HEK293 (cell line): Measurements from ENCODE around the gene IGSF9.

ENCODE experiments used
- CTCF ChIA-PET: fragments of 350-600 bp; formaldehyde crosslinking; extraction: SDS; loops from one replicate; lab custom pipeline; 2021; ENCODE audit warnings: antibody characterized with exemption; lab: Yijun Ruan, JAX
- POLR2A ChIA-PET: fragments of 300-600 bp; formaldehyde crosslinking; extraction: SDS; loops from one replicate; lab custom pipeline; 2020; ENCODE audit warnings: antibody characterized with exemption, inconsistent platforms; lab: Yijun Ruan, JAX
- H3K27ac ChIP-seq: fragments of 200-500 bp; sonication (Bioruptor generic); 2 replicates; pipeline ENCODE4 v1.5.1; 2014; ENCODE audit warnings: low read depth, low read length, control low read depth, inconsistent platforms; ENCODE audit errors: extremely low read depth
- H3K36me3 ChIP-seq, 2 experiments: fragments of 200-500 bp in 1 of 2; sonication (Bioruptor generic) in 1 of 2; 1 replicate in 1 of 2; 2 replicates in 1 of 2; pipeline ENCODE4 v1.5.1; 2014 to 2017; ENCODE audit warnings: inconsistent platforms in 2 of 2, low read length in 2 of 2; ENCODE audit not compliant: control insufficient read depth in 2 of 2, insufficient read depth in 1 of 2
- H3K4me1 ChIP-seq: fragments of 200-500 bp; sonication (Bioruptor generic); 2 replicates; pipeline ENCODE4 v1.5.1; 2014; ENCODE audit warnings: mild to moderate bottlenecking, low read length, inconsistent platforms; ENCODE audit not compliant: control insufficient read depth, insufficient read depth
- H3K4me3 ChIP-seq: 2 replicates; pipeline ENCODE4 v1.5.1; 2011; ENCODE audit warnings: low read depth, mild to moderate bottlenecking, control low read depth, low read length, moderate library complexity
- H3K9me3 ChIP-seq: fragments of 200-500 bp; sonication (Bioruptor generic); 2 replicates; pipeline ENCODE4 v1.5.1; 2014; ENCODE audit warnings: low read depth, low read length, inconsistent platforms; ENCODE audit not compliant: control insufficient read depth, insufficient read depth
- KLF8 ChIP-seq: fragments of 450-650 bp; formaldehyde crosslinking; IDR thresholded peaks from 2 replicates; pipeline ENCODE4 v1.5.1; 2016; ENCODE audit warnings: missing biosample characterization, missing genetic modification characterization
- MZF1 ChIP-seq: fragments of 450-650 bp; formaldehyde crosslinking; IDR thresholded peaks from 2 replicates; pipeline ENCODE4 v1.5.1; 2017; ENCODE audit warnings: missing biosample characterization, missing genetic modification characterization, borderline replicate concordance
- WT1 ChIP-seq: fragments of 450-650 bp; formaldehyde crosslinking; IDR thresholded peaks from 2 replicates; pipeline ENCODE4 v1.5.1; 2016; ENCODE audit warnings: missing biosample characterization, missing genetic modification characterization
- ZFHX2 ChIP-seq: fragments of 450-650 bp; formaldehyde crosslinking; conservative IDR thresholded peaks from 2 replicates; pipeline ENCODE4 v1.5.1; 2016; ENCODE audit warnings: missing biosample characterization, missing genetic modification characterization
- ZFP69B ChIP-seq: fragments of 450-650 bp; formaldehyde crosslinking; IDR thresholded peaks from 2 replicates; pipeline ENCODE4 v1.5.1; 2016; ENCODE audit warnings: missing biosample characterization, missing genetic modification characterization
- ZNF155 ChIP-seq: fragments of 450-650 bp; formaldehyde crosslinking; IDR thresholded peaks from 2 replicates; pipeline ENCODE4 v1.5.1; 2016; ENCODE audit warnings: missing biosample characterization, missing genetic modification characterization
- ZNF324 ChIP-seq: fragments of 450-650 bp; formaldehyde crosslinking; IDR thresholded peaks from 2 replicates; pipeline ENCODE4 v1.5.1; 2016; ENCODE audit warnings: missing biosample characterization, missing genetic modification characterization
- ZNF341 ChIP-seq: fragments of 450-650 bp; formaldehyde crosslinking; IDR thresholded peaks from 2 replicates; pipeline ENCODE4; 2016; ENCODE audit warnings: low read depth, missing biosample characterization, missing genetic modification characterization
- ZNF394 ChIP-seq: fragments of 450-650 bp; formaldehyde crosslinking; IDR thresholded peaks from 2 replicates; pipeline ENCODE4 v1.5.1; 2016; ENCODE audit warnings: missing biosample characterization, missing genetic modification characterization, mild to moderate bottlenecking, moderate library complexity, borderline replicate concordance
- ZNF530 ChIP-seq: fragments of 450-650 bp; formaldehyde crosslinking; IDR thresholded peaks from 2 replicates; pipeline ENCODE4 v1.5.1; 2016; ENCODE audit warnings: low read depth, missing biosample characterization, missing genetic modification characterization
- ZNF596 ChIP-seq: fragments of 450-650 bp; IDR thresholded peaks from 2 replicates; pipeline ENCODE4 v1.5.0; 2018; ENCODE audit warnings: missing biosample characterization, mild to moderate bottlenecking, missing genetic modification characterization, moderate library complexity
- ZNF624 ChIP-seq: fragments of 450-650 bp; formaldehyde crosslinking; IDR thresholded peaks from 2 replicates; pipeline ENCODE4 v1.5.1; 2017; ENCODE audit warnings: missing biosample characterization, missing genetic modification characterization
- ZNF791 ChIP-seq: fragments of 450-650 bp; formaldehyde crosslinking; IDR thresholded peaks from 2 replicates; pipeline ENCODE4 v1.5.1; 2016; ENCODE audit warnings: missing biosample characterization, missing genetic modification characterization
- TF ChIP-seq, protein P1 (sequence below): fragments of 450-650 bp; formaldehyde crosslinking; IDR thresholded peaks from 2 replicates; pipeline ENCODE4 v1.5.1; 2017; ENCODE audit warnings: missing biosample characterization, missing genetic modification characterization
- TF ChIP-seq, protein P2 (sequence below): fragments of 450-650 bp; formaldehyde crosslinking; IDR thresholded peaks from 2 replicates; pipeline ENCODE4 v1.5.1; 2016; ENCODE audit warnings: missing biosample characterization, missing genetic modification characterization
- TF ChIP-seq, protein P3 (sequence below): fragments of 450-650 bp; formaldehyde crosslinking; IDR thresholded peaks from 2 replicates; pipeline ENCODE4 v1.5.1; 2016; ENCODE audit warnings: missing biosample characterization, missing genetic modification characterization
- TF ChIP-seq, protein P4 (sequence below): fragments of 450-650 bp; formaldehyde crosslinking; optimal IDR thresholded peaks from 2 replicates; pipeline ENCODE3; 2016; ENCODE audit warnings: missing biosample characterization, mild to moderate bottlenecking, missing genetic modification characterization
- TF ChIP-seq, protein P5 (sequence below): fragments of 450-650 bp; formaldehyde crosslinking; conservative IDR thresholded peaks from 2 replicates; pipeline ENCODE4 v1.5.1; 2016; ENCODE audit warnings: low read depth, missing biosample characterization, missing genetic modification characterization

The IGSF9 gene

DNA sequence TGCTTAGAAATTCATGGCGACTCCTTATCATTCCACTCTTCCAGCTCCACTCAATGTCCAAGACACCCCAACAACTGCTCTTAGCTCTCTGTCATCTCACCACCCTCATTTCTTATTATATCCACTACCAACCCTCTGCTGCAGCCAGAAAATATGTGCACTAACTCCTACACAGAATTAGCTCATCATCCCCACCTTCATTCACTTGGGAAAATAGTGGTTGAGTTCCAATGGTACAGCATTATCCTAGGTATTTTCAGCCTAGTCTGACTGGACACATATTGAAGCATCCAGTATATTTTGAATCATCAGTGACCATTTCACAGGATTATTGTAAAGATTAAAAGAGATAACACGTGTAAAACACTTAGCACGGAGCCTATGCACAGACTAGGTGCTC is 66.3 kb downstream of the IGSF9 start:
- Histone ChIP-seq H3K9me3 (no peaks in the 10 kb centered on the region), H3K4me3 (no peak overlapping the region), H3K27ac (no peak overlapping the region), H3K4me1 (peaks cover 11% of the 10 kb centered on the region), H3K36me3 (no peaks in the 10 kb centered on the region)
- TF ChIP-seq, protein P1, sequence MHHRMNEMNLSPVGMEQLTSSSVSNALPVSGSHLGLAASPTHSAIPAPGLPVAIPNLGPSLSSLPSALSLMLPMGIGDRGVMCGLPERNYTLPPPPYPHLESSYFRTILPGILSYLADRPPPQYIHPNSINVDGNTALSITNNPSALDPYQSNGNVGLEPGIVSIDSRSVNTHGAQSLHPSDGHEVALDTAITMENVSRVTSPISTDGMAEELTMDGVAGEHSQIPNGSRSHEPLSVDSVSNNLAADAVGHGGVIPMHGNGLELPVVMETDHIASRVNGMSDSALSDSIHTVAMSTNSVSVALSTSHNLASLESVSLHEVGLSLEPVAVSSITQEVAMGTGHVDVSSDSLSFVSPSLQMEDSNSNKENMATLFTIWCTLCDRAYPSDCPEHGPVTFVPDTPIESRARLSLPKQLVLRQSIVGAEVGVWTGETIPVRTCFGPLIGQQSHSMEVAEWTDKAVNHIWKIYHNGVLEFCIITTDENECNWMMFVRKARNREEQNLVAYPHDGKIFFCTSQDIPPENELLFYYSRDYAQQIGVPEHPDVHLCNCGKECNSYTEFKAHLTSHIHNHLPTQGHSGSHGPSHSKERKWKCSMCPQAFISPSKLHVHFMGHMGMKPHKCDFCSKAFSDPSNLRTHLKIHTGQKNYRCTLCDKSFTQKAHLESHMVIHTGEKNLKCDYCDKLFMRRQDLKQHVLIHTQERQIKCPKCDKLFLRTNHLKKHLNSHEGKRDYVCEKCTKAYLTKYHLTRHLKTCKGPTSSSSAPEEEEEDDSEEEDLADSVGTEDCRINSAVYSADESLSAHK (tag by site-specific recombination) = no peak
- peak; percentile 16; the same call in 1 of the 2 replicates for TF ChIP-seq ZFHX2 (tag by site-specific recombination)
- CTCF ChIA-PET = interaction anchor here (1.5 to 4.5 kb wide), 3 partner anchors 12 to 668 kb away, joined by 3 to 21 read pairs (median 12); no protein-coding TSS in a partner anchor
- POLR2A ChIA-PET = no interaction called here

DNA sequence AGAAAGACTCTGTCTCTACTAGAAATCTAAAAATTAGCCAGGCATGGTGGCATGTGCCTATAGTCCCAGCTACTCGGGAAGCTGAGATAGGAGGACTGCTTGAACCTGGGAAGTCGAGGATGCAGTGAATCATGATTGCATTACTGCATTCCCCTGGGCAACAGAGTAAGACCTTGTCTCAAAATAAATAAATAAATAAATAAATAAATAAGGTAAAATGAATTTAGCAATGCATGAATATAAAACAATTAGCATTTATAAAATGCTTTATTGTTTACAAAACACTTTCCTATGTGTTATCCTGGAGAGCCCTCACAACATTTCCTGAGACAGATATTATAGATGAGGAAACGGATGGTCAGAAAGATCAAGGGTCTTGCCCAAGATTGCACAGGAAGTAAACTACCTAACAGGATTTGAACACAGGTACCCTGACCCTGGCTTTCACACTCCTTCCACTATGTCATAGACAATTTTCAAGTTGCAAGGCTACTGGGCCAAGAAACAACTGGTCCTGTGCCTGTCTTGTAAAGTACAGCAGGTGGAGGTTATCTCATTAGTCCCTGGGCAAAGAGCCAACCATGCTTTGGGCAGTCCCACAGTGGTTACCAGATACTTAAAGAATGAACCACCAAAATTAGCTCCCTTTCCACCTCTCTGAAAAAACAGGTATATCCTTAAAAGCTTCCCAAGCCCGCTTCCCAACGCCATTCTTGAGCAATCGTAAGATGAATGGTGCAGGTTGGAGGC is 67.5 kb downstream of the IGSF9 start:
- Histone ChIP-seq H3K4me1 (peaks cover 11% of the 10 kb centered on the region), H3K4me3 (no peak overlapping the region), H3K27ac (no peak overlapping the region), H3K36me3 (no peaks in the 10 kb centered on the region), H3K9me3 (no peaks in the 10 kb centered on the region)
- CTCF ChIA-PET = interaction anchor here (1.5 to 4.5 kb wide), 3 partner anchors 13 to 667 kb away, joined by 3 to 21 read pairs (median 12); no protein-coding TSS in a partner anchor
- POLR2A ChIA-PET = no interaction called here
- TF ChIP-seq, protein P2, sequence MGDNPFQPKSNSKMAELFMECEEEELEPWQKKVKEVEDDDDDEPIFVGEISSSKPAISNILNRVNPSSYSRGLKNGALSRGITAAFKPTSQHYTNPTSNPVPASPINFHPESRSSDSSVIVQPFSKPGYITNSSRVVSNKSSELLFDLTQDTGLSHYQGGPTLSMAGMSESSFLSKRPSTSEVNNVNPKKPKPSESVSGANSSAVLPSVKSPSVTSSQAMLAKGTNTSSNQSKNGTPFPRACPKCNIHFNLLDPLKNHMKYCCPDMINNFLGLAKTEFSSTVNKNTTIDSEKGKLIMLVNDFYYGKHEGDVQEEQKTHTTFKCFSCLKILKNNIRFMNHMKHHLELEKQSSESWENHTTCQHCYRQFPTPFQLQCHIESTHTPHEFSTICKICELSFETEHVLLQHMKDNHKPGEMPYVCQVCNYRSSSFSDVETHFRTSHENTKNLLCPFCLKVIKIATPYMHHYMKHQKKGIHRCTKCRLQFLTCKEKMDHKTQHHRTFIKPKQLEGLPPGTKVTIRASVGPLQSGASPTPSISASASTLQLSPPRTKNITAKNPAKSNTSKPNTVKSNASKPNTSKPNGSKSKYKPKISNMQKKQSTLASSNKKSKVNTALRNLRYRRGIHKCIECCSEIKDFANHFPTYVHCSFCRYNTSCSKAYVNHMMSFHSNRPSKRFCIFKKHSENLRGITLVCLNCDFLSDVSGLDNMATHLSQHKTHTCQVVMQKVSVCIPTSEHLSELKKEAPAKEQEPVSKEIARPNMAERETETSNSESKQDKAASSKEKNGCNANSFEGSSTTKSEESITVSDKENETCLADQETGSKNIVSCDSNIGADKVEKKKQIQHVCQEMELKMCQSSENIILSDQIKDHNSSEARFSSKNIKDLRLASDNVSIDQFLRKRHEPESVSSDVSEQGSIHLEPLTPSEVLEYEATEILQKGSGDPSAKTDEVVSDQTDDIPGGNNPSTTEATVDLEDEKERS (tag by site-specific recombination) = no peak
- TF ChIP-seq ZNF155 (tag by site-specific recombination) (no peak), ZFHX2 (tag by site-specific recombination) (no peak), WT1 (tag by site-specific recombination) (no peak), ZNF341 (tag by site-specific recombination) (no peak), ZNF596 (tag by site-specific recombination) (no peak), ZNF394 (tag by site-specific recombination) (peak; percentile 56; the same call in 1 of the 2 replicates), ZNF530 (tag by site-specific recombination) (no peak), KLF8 (tag by site-specific recombination) (no peak), MZF1 (no peak), ZNF791 (no peak), ZFP69B (tag by site-specific recombination) (no peak), ZNF324 (no peak), ZNF624 (tag by site-specific recombination) (no peak)
- TF ChIP-seq, protein P3, sequence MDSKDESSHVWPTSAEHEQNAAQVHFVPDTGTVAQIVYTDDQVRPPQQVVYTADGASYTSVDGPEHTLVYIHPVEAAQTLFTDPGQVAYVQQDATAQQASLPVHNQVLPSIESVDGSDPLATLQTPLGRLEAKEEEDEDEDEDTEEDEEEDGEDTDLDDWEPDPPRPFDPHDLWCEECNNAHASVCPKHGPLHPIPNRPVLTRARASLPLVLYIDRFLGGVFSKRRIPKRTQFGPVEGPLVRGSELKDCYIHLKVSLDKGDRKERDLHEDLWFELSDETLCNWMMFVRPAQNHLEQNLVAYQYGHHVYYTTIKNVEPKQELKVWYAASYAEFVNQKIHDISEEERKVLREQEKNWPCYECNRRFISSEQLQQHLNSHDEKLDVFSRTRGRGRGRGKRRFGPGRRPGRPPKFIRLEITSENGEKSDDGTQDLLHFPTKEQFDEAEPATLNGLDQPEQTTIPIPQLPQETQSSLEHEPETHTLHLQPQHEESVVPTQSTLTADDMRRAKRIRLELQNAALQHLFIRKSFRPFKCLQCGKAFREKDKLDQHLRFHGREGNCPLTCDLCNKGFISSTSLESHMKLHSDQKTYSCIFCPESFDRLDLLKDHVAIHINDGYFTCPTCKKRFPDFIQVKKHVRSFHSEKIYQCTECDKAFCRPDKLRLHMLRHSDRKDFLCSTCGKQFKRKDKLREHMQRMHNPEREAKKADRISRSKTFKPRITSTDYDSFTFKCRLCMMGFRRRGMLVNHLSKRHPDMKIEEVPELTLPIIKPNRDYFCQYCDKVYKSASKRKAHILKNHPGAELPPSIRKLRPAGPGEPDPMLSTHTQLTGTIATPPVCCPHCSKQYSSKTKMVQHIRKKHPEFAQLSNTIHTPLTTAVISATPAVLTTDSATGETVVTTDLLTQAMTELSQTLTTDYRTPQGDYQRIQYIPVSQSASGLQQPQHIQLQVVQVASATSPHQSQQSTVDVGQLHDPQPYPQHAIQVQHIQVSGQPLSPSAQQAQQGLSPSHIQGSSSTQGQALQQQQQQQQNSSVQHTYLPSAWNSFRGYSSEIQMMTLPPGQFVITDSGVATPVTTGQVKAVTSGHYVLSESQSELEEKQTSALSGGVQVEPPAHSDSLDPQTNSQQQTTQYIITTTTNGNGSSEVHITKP (tag by site-specific recombination) = 0 out of 2 replicates have a peak, but pooled peaks have one; percentile 12
- TF ChIP-seq, protein P4, sequence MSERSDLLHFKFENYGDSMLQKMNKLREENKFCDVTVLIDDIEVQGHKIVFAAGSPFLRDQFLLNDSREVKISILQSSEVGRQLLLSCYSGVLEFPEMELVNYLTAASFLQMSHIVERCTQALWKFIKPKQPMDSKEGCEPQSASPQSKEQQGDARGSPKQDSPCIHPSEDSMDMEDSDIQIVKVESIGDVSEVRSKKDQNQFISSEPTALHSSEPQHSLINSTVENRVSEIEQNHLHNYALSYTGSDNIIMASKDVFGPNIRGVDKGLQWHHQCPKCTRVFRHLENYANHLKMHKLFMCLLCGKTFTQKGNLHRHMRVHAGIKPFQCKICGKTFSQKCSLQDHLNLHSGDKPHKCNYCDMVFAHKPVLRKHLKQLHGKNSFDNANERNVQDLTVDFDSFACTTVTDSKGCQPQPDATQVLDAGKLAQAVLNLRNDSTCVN (tag by site-specific recombination) = no peak
- TF ChIP-seq, protein P5, sequence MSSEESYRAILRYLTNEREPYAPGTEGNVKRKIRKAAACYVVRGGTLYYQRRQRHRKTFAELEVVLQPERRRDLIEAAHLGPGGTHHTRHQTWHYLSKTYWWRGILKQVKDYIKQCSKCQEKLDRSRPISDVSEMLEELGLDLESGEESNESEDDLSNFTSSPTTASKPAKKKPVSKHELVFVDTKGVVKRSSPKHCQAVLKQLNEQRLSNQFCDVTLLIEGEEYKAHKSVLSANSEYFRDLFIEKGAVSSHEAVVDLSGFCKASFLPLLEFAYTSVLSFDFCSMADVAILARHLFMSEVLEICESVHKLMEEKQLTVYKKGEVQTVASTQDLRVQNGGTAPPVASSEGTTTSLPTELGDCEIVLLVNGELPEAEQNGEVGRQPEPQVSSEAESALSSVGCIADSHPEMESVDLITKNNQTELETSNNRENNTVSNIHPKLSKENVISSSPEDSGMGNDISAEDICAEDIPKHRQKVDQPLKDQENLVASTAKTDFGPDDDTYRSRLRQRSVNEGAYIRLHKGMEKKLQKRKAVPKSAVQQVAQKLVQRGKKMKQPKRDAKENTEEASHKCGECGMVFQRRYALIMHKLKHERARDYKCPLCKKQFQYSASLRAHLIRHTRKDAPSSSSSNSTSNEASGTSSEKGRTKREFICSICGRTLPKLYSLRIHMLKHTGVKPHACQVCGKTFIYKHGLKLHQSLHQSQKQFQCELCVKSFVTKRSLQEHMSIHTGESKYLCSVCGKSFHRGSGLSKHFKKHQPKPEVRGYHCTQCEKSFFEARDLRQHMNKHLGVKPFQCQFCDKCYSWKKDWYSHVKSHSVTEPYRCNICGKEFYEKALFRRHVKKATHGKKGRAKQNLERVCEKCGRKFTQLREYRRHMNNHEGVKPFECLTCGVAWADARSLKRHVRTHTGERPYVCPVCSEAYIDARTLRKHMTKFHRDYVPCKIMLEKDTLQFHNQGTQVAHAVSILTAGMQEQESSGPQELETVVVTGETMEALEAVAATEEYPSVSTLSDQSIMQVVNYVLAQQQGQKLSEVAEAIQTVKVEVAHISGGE (tag by site-specific recombination) = 0 out of 2 replicates have a peak, but pooled peaks have one; percentile 26
